A549 (cell line): ENCODE data around the gene MEGF9. TPM values are rescaled to one million over a fixed set of nuclear protein-coding genes. Genes with fewer than 3 reads are reported as not detected.
A peak's percentile ranks its signal among the peaks of the same experiment; 100 is the strongest.

Experiments used
- ATAC-seq, 2 experiments: fragments of 200-7000 bp in 1 of 2; fragments of >200 bp in 1 of 2; cut with Nextera tagmentation in 1 of 2; cut with Tn5 transposase in 1 of 2; 3 replicates each; pipeline versions ENCODE4 v1.8.0 to v1.9.1; 2018 to 2020; ENCODE audit warnings: mild to moderate bottlenecking in 1 of 2, moderate library complexity in 1 of 2
- CTCF ChIA-PET: fragments of 300-600 bp; sonication (Branson Sonifier 250); formaldehyde crosslinking; extraction: SDS; loops from one replicate; lab custom pipeline; 2021; ENCODE audit warnings: antibody characterized with exemption, inconsistent platforms; lab: Yijun Ruan, JAX
- POLR2A ChIA-PET: fragments of 350-600 bp; formaldehyde crosslinking; extraction: SDS; loops from one replicate; lab custom pipeline; 2021; ENCODE audit warnings: antibody characterized with exemption, inconsistent platforms; lab: Yijun Ruan, JAX
- DNase-seq, 2 experiments: peaks; one replicate each; pipeline versions ENCODE4 v3.0.0 to v3.0.0-alpha.2; 2011 to 2016; ENCODE audit warnings: low read depth in 1 of 2, low spot score in 1 of 2
- FAIRE-seq: peaks from 2 replicates; lab custom pipeline; 2011; peaks lifted over from hg19 to GRCh38; lab: Jason Lieb, UNC
- H3K27ac ChIP-seq, 2 experiments: fragments of >200 bp; sonication (Bioruptor Twin); formaldehyde crosslinking; 3 replicates each; pipeline ENCODE4 v1.5.1; 2016 to 2017
- H3K4me1 ChIP-seq: fragments of >200 bp; sonication (Bioruptor Twin); formaldehyde crosslinking; 3 replicates; pipeline ENCODE4 v1.6.1; 2016
- H3K4me2 ChIP-seq: fragments of >200 bp; sonication (Bioruptor Twin); formaldehyde crosslinking; 3 replicates; pipeline ENCODE4 v1.6.1; 2016
- H3K4me3 ChIP-seq: fragments of >200 bp; sonication (Bioruptor Twin); formaldehyde crosslinking; 3 replicates; pipeline ENCODE4 v1.5.1; 2016
- H3K9me3 ChIP-seq: fragments of >200 bp; sonication (Bioruptor Twin); formaldehyde crosslinking; 3 replicates; pipeline ENCODE4 v1.6.1; 2016
- CBX2 ChIP-seq: fragments of 200-600 bp; sonication (generic); IDR thresholded peaks from 2 replicates; pipeline ENCODE4 v1.6.1; 2016; ENCODE audit warnings: low read depth, mild to moderate bottlenecking, borderline replicate concordance
- CEBPB ChIP-seq, 2 experiments: fragments of >200 bp in 1 of 2; sonication (Bioruptor Twin) in 1 of 2; formaldehyde crosslinking in 1 of 2; IDR thresholded peaks; 2 replicates each; pipeline ENCODE4 v1.6.1; 2012 to 2016
- CHD2 ChIP-seq: fragments of 150-350 bp; IDR thresholded peaks from 2 replicates; pipeline ENCODE4 v1.6.1; 2014; ENCODE audit warnings: low read length; ENCODE audit not compliant: partially characterized antibody
- HDAC2 ChIP-seq: fragments of 200-600 bp; sonication (generic); IDR thresholded peaks from 2 replicates; pipeline ENCODE4 v1.6.1; 2016
- HEYL ChIP-seq: fragments of 250-450 bp; sonication (Bioruptor Pico); IDR thresholded peaks from 2 replicates; pipeline ENCODE4 v1.8.0; 2021; ENCODE audit warnings: mild to moderate bottlenecking, moderate library complexity
- HOXB13 ChIP-seq: fragments of 250-450 bp; sonication (Bioruptor Pico); IDR thresholded peaks from 2 replicates; pipeline ENCODE4 v1.5.0; 2020; ENCODE audit warnings: low read depth, mild to moderate bottlenecking, moderate library complexity
- MYC ChIP-seq: IDR thresholded peaks from 2 replicates; pipeline ENCODE4 v1.6.1; 2012; ENCODE audit warnings: mild to moderate bottlenecking, inconsistent platforms, low read length, improper control_type of control experiment, borderline replicate concordance
- NFE2L2 ChIP-seq: fragments of 150-350 bp; conservative IDR thresholded peaks from 2 replicates; pipeline ENCODE4 v1.6.1; 2014; ENCODE audit warnings: low read length
- NPAS2 ChIP-seq: fragments of 250-450 bp; sonication (Bioruptor Pico); IDR thresholded peaks from 2 replicates; pipeline ENCODE4 v1.8.0; 2022; ENCODE audit warnings: mild to moderate bottlenecking, moderate library complexity, borderline replicate concordance
- RAD21 ChIP-seq, 2 experiments: fragments of >200 bp in 1 of 2; sonication (Bioruptor Twin) in 1 of 2; formaldehyde crosslinking in 1 of 2; IDR thresholded peaks in 1 of 2; conservative IDR thresholded peaks in 1 of 2; 2 replicates in 1 of 2; 3 replicates in 1 of 2; pipeline ENCODE4 v1.6.1; 2012 to 2018; ENCODE audit warnings: inconsistent platforms in 1 of 2
- RNF2 ChIP-seq: fragments of 200-600 bp; sonication (generic); IDR thresholded peaks from 2 replicates; pipeline ENCODE4 v1.6.1; 2016; ENCODE audit warnings: low read depth, mild to moderate bottlenecking, antibody characterized with exemption, moderate library complexity, borderline replicate concordance
- SREBF2 ChIP-seq: fragments of 450-650 bp; IDR thresholded peaks from 2 replicates; pipeline ENCODE4 v1.6.1; 2014; ENCODE audit warnings: mild to moderate bottlenecking, moderate library complexity
- TFCP2L1 ChIP-seq: fragments of 250-450 bp; sonication (Bioruptor Pico); IDR thresholded peaks from 2 replicates; pipeline ENCODE4 v1.5.0; 2021; ENCODE audit warnings: mild to moderate bottlenecking
- TP53 ChIP-seq: fragments of 250-450 bp; sonication (Bioruptor Pico); IDR thresholded peaks from 2 replicates; pipeline ENCODE4 v1.5.0; 2021; ENCODE audit warnings: mild to moderate bottlenecking, moderate library complexity
- ZFP36 ChIP-seq: fragments of 450-650 bp; IDR thresholded peaks from 2 replicates; pipeline ENCODE4 v1.6.1; 2014; ENCODE audit warnings: borderline replicate concordance; ENCODE audit not compliant: partially characterized antibody
- WGBS: methylation state at CpG from one replicate; pipeline ENCODE4 v1.1.6; 2017; ENCODE audit errors: missing lambda C conversion rate; 5-methylcytosine and 5-hydroxymethylcytosine counted together
- polyA plus RNA-seq, 4 experiments: library from polyadenylated mRNA; depleted of rRNA in 3 of 4; stranded (reverse); fragments of >200 nt; fragmentation: RNase III in 1 of 4; extraction: RNeasy Plus Mini Kit Qiagen cat#74134 plus additional on column Dnase treatment in 1 of 4; gene quantifications; 2 replicates in 3 of 4; 3 replicates in 1 of 4; pipeline ENCODE4 v1.2.3, GENCODE V29; 2011 to 2017
- TF ChIP-seq, protein P1 (sequence below): fragments of >200 bp; sonication (Bioruptor Twin); formaldehyde crosslinking; IDR thresholded peaks from 3 replicates; pipeline ENCODE4 v1.6.1; 2016
- TF ChIP-seq, protein P2 (sequence below): IDR thresholded peaks from 2 replicates; pipeline ENCODE4 v1.6.1; 2012; ENCODE audit warnings: low read depth, borderline replicate concordance
- TF ChIP-seq, protein P3 (sequence below): fragments of 250-450 bp; sonication (Bioruptor Pico); IDR thresholded peaks from 2 replicates; pipeline ENCODE4 v1.5.0; 2020; ENCODE audit warnings: low read depth, mild to moderate bottlenecking, moderate library complexity

The MEGF9 gene
- polyA plus RNA-seq, 2 of the 4 experiments (the other 2 are of a cell fraction): 25.7 to 33.4 TPM

DNA sequence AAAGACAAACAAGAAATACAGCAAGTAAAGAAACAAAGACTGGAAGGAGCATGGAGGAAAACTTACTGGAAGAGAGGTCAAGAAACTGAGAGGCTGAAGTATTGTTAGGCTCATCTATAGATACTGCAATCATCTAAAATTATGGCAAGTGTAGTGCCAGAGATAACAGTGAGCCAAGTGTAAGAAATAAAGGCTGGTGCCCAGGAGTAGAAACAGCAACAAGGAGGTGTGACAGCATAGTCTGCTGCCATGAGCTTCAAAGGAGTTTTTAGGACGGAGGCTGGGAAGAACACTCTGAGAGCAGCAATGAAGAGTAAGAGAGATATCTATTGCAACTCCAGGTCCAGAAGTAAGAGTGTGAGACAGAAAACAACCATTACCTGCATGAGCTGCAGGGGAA lies 60.5 kb downstream of the MEGF9 start:
- H3K9me3 ChIP-seq: no peaks in the 10 kb centered on the region
- H3K4me1 ChIP-seq: peaks cover 57% of the 10 kb centered on the region
- no peak overlapping the region; the same call in 2 of the 3 replicates for H3K4me2 ChIP-seq
- H3K4me3 ChIP-seq: no peak overlapping the region
- H3K27ac ChIP-seq: peak overlapping the region; percentile 1 to 41; a peak in 4 of 6 replicates
- no peak for DNase-seq
- CTCF ChIA-PET: interaction anchor here (1.4 kb wide), 1 partner anchor 13 kb away, joined by 3 read pairs; no protein-coding TSS in a partner anchor
- WGBS: 86% methylated on average over 1 of the region's 1 CpG
- ATAC-seq: peak in 1 of 2 experiments; percentile 17; a peak in 1 of 6 replicates
- no peak for TF ChIP-seq CHD2
- TF ChIP-seq HEYL: no peak
- TF ChIP-seq, protein P1, sequence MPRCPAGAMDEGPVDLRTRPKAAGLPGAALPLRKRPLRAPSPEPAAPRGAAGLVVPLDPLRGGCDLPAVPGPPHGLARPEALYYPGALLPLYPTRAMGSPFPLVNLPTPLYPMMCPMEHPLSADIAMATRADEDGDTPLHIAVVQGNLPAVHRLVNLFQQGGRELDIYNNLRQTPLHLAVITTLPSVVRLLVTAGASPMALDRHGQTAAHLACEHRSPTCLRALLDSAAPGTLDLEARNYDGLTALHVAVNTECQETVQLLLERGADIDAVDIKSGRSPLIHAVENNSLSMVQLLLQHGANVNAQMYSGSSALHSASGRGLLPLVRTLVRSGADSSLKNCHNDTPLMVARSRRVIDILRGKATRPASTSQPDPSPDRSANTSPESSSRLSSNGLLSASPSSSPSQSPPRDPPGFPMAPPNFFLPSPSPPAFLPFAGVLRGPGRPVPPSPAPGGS: no peak
- TF ChIP-seq RAD21 (conservative IDR thresholded peaks at IDR 0.05 in 1 of 2, IDR thresholded peaks at IDR 0.05 in 1 of 2): no peak
- no peak for TF ChIP-seq NPAS2 (CRISPR knock-in tag)
- no peak for TF ChIP-seq HOXB13 (CRISPR knock-in tag)
- TF ChIP-seq CBX2: no peak
- TF ChIP-seq, protein P2, sequence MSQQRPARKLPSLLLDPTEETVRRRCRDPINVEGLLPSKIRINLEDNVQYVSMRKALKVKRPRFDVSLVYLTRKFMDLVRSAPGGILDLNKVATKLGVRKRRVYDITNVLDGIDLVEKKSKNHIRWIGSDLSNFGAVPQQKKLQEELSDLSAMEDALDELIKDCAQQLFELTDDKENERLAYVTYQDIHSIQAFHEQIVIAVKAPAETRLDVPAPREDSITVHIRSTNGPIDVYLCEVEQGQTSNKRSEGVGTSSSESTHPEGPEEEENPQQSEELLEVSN: no peak
- TF ChIP-seq MYC: no peak
- no peak for TF ChIP-seq CEBPB (IDR thresholded peaks at IDR 0.05)
- TF ChIP-seq, protein P3, sequence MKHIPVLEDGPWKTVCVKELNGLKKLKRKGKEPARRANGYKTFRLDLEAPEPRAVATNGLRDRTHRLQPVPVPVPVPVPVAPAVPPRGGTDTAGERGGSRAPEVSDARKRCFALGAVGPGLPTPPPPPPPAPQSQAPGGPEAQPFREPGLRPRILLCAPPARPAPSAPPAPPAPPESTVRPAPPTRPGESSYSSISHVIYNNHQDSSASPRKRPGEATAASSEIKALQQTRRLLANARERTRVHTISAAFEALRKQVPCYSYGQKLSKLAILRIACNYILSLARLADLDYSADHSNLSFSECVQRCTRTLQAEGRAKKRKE (CRISPR knock-in tag): no peak
- no peak for TF ChIP-seq ZFP36
- TF ChIP-seq HDAC2: no peak
- TF ChIP-seq NFE2L2: no peak
- TF ChIP-seq, all 56 proteins: peak for 0
- FAIRE-seq: no peak
- POLR2A ChIA-PET: no interaction called here

DNA sequence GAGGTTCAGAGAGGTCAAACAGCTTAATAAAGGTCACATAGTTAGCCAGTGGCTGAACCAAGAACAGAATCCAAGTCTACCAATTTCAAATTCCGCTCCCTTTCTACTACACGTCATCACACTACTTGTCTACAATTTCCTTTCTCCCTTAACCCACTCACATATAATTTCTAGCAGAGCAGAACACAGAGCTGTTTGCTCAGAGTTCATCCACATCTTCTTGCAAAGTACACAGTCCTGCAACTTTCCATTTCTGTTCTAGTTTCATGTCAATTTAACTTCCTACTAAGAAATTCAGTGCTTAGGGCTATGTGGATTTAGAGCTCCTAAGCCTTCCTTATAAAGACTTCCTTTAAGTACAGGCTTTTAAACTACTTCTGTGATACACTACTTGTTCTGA lies 61.3 kb downstream of the MEGF9 start:
- no peak for TF ChIP-seq TFCP2L1 (CRISPR knock-in tag)
- TF ChIP-seq SREBF2: no peak
- TF ChIP-seq TP53 (CRISPR knock-in tag): no peak
- TF ChIP-seq CEBPB (IDR thresholded peaks at IDR 0.05): no peak
- no peak for TF ChIP-seq RNF2
- DNase-seq: no peak
- H3K4me2 ChIP-seq: no peak overlapping the region
- H3K4me1 ChIP-seq: peaks cover 65% of the 10 kb centered on the region
- WGBS: 89% methylated on average over 2 of the region's 2 CpGs
- FAIRE-seq: no peak
- CTCF ChIA-PET: interaction anchor here (1.1 to 1.4 kb wide), 2 partner anchors 12 to 17 kb away, joined by 3 read pairs; no protein-coding TSS in a partner anchor
- POLR2A ChIA-PET: no interaction called here
- no peaks in the 10 kb centered on the region for H3K9me3 ChIP-seq
- H3K4me3 ChIP-seq: no peak overlapping the region
- peak overlapping the region; percentile 6 to 31; a peak in 3 of 6 replicates for H3K27ac ChIP-seq
- ATAC-seq: no peak

GRCh38 chr9:120650352-120650751 lies 63.9 kb downstream of the MEGF9 start:
- ChIA-PET POLR2A (no interaction called here), CTCF (no interaction called here)
- ATAC-seq: peak in 1 of 2 experiments; percentile 65; a peak in 3 of 6 replicates

More at GRCh38 chr9:120650352-120650751, 63.9 kb downstream of the MEGF9 start:
- peak in 1 of 2 experiments; percentile 31 for DNase-seq
- TF ChIP-seq CEBPB (IDR thresholded peaks at IDR 0.05) (peak; percentile 67 to 75; a peak in 3 of 4 replicates), HDAC2 (no peak)
- Histone ChIP-seq H3K27ac (peak overlapping the region; percentile 59 to 65), H3K4me3 (no peak overlapping the region), H3K4me1 (peaks cover 88% of the 10 kb centered on the region), H3K4me2 (peak overlapping the region; percentile 53), H3K9me3 (no peaks in the 10 kb centered on the region)
- 22% methylated on average over 1 of the region's 1 CpG for WGBS
- no peak for FAIRE-seq
